Coronary artery (tissue), 2 donors: ENCODE measurements around the gene TTC7B.
"Not testable (repeated sequence)": the region's sequence is repeated elsewhere in the genome, so short reads cannot be mapped to it uniquely, and the experiment has no call there.

Experiments
- DNase-seq: peaks from one replicate; pipeline ENCODE4 v3.0.0-alpha.2; 2017; ENCODE audit warnings: low spot score
- H3K27ac ChIP-seq, 2 donors: fragments of 200-600 bp; sonication (generic); one replicate each; pipeline ENCODE4 v1.5.1; 2016 to 2019
- H3K4me3 ChIP-seq: fragments of 200-600 bp; sonication (generic); 2 replicates; pipeline ENCODE4 v1.5.1; 2016; ENCODE audit warnings: mild to moderate bottlenecking, moderate library complexity
- CTCF ChIP-seq: fragments of 200-600 bp; sonication (generic); IDR thresholded peaks from one replicate; pipeline ENCODE4 v1.5.1; 2019; ENCODE audit warnings: antibody characterized with exemption

TTC7B gene

GRCh38 chr14:90850487-90850886 is 34.3 kb upstream of the TTC7B start:
- no peak for TF ChIP-seq CTCF
- DNase-seq: no peak
- Histone ChIP-seq H3K27ac (no peak overlapping the region), H3K4me3 (no peak overlapping the region)

DNA sequence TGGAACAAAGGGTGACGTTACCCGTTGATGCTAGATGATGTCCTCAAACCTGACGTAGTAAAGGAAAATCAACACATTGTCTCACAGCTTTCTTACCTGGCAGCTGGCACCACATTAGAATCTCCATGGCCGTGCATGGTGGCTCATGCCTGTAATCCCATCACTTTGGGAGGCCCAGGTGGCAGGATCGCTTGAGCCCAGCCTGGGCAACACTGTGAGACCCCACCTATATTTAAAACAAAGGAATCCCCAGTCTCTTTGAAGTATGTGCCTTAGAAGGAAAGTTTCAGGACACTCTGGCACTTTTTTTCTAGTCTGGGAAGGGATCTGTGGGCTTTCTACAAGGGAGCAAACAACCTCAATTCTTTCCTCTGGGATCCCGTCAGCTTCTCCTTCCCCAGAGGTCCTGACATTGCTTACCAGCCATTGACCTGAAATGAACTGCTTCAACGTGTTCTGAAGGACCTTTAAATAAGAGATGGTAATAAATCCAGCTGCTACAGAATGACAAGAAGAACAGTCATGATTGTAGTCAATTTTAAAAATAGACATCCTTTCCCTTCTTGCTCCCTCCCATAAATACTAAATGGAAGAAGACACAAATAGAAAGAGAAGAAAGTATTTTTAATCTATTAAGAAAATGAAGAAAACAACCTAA is 33.7 kb upstream of the TTC7B start:
- DNase-seq: no peak
- no peak for TF ChIP-seq CTCF
- H3K27ac ChIP-seq: no peak overlapping the region
- H3K4me3 ChIP-seq: no peak overlapping the region

DNA sequence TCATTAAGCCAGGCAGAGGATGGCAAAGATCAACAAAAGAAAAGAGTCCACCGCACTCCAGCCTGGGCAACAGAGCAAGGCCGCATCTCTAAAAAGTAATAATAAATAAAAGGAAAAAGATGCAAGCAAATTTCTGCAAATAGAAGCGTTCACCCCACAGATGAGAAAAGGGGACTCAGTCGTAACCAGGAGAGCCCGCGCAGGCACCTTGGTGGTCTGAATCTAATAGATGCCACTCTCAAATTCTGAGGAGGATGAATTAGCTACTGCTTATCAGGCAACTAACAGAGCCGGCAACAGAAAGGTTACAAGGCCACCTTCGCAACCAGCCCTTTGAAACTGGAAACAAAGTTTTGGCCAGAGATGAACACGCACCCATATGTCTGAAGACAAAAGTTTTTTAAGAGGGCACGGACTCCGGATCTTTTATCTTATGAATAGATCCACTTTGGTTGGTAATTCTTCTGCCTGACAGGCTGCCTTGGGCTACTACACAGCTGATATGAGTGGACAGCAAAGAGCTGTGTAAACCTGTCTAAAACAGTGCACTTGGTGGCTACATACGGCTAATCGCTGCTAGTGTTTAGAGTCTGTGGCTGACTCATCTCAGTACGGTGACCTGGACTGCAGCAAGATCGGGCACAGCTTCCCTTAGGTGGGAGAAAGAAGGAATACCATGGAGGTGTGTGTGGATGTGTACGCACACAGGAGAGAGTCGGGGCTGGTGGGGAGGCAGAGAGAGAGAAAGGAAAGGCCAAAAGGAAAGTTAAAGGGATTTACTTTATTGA is 32.9 kb upstream of the TTC7B start:
- H3K27ac ChIP-seq: no peak overlapping the region
- no peak overlapping the region for H3K4me3 ChIP-seq
- DNase-seq: no peak
- no peak for TF ChIP-seq CTCF

DNA sequence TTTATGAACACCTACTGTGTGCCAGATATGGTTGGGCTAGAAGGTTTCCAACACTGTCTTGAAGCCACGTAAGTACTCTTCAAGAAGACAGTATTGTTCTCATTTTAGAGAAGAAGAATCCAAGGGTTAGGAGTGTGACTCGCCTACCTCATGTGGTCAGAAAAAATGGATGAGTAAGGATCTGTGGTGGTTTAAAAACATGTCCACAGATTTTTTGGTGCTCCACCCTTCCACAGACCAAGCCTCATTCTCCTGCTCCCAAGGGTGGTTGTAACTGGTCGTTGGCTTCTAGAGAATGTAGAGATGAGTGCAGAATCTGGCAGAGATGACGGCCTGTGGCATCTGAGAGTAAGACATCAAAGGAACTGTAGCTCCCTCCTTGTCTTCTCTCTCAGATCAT is 30.3 kb upstream of the TTC7B start:
- Histone ChIP-seq H3K27ac (no peak overlapping the region), H3K4me3 (no peak overlapping the region)
- DNase-seq: no peak
- no peak for TF ChIP-seq CTCF

DNA sequence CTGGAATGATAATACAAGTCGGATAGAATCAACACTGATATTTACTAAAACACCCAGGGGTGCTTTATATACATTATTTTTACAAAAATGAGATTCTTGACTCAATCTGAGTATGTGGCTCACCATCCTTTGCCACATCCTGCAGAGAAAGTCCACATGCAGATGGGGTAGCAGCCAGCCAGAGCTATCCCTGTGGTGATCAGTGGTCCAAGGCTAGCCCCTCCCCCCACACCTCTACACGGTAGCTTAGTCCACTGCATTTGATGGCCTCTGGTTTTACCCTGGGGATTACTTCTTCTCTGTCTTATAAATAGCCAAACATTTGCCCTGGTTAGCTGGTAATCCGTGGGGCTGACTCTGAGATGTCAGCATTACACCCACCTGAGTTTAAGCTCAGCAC is 28.1 kb upstream of the TTC7B start:
- no peak for TF ChIP-seq CTCF
- no peak overlapping the region for H3K4me3 ChIP-seq
- no peak for DNase-seq
- no peak overlapping the region for H3K27ac ChIP-seq

DNA sequence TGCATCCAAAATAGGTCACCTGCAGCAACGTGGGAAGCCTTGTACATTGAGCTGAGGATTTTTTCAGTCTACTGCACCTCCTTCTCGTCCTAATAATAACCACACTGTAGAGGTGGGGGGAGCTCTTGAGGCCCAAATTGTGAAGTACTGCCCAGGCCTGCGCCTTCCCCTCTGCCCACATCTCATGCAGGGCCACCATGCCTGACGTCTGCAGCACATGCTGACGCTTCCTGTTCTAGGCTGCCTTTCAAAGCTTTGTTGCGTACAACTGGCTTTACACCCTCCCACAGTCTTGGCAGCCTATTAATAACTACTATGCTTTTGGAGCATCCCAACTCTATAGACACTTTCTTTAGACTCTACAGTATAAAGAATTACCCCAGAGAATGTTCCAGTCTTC is 26.5 kb upstream of the TTC7B start:
- no peak overlapping the region for H3K4me3 ChIP-seq
- no peak overlapping the region for H3K27ac ChIP-seq
- TF ChIP-seq CTCF: no peak
- no peak for DNase-seq

GRCh38 chr14:90840667-90841066 is 24.4 kb upstream of the TTC7B start:
- H3K27ac ChIP-seq, DNase-seq, H3K4me3 ChIP-seq: not testable (repeated sequence)
